CD4-positive, CD25-positive, alpha-beta regulatory T cell (primary cell): ENCODE measurements around the gene RNF123. TPM values are rescaled to one million over a fixed set of nuclear protein-coding genes. Genes with fewer than 3 reads are reported as not detected.

ENCODE experiments used
- ATAC-seq, 2 donors: fragments of 150-1000 bp; cut with Tn5 transposase; one replicate each; pipeline ENCODE4 v1.10.0; 2021; ENCODE audit warnings: low read depth in 2 of 2, moderate number of reproducible peaks in 2 of 2, moderate library complexity in 1 of 2
- DNase-seq, 3 donors: peaks; one replicate each; pipeline versions ENCODE4 v3.0.0 to v3.0.0-alpha.2; 2012 to 2022; ENCODE audit warnings: mixed read lengths in 1 of 3
- H3K27ac ChIP-seq: one replicate; pipeline ENCODE4 v1.7.0; 2013; ENCODE audit warnings: mild to moderate bottlenecking, low read length; ENCODE audit not compliant: insufficient read depth, poor library complexity, severe bottlenecking
- H3K27me3 ChIP-seq: one replicate; pipeline ENCODE4 v1.7.0; 2013; ENCODE audit warnings: low read length; ENCODE audit not compliant: control insufficient read depth, insufficient read depth
- H3K36me3 ChIP-seq: one replicate; pipeline ENCODE4 v1.7.0; 2013; ENCODE audit warnings: mild to moderate bottlenecking, low read length, moderate library complexity; ENCODE audit not compliant: control insufficient read depth, insufficient read depth
- H3K4me1 ChIP-seq: 2 replicates; pipeline ENCODE4 v1.7.0; 2013; ENCODE audit warnings: mild to moderate bottlenecking, low read length; ENCODE audit not compliant: insufficient read depth, control insufficient read depth, poor library complexity, severe bottlenecking
- H3K4me3 ChIP-seq: one replicate; pipeline ENCODE4 v1.7.0; 2013; ENCODE audit warnings: low read depth, mild to moderate bottlenecking, low read length, moderate library complexity
- H3K9me3 ChIP-seq, 2 experiments: 1 replicate in 1 of 2; 2 replicates in 1 of 2; pipeline ENCODE4 v1.7.0; 2013; ENCODE audit warnings: low read length in 2 of 2, mild to moderate bottlenecking in 1 of 2, moderate library complexity in 1 of 2; ENCODE audit not compliant: control insufficient read depth in 2 of 2
- H3K27ac Mint-ChIP-seq, 3 donors: one replicate each; pipeline ENCODE4 v1.8.0; 2020 to 2022; ENCODE audit warnings: mild to moderate bottlenecking in 3 of 3, mixed read lengths in 3 of 3, moderate library complexity in 2 of 3
- H3K27me3 Mint-ChIP-seq: one replicate; pipeline ENCODE4 v1.8.0; 2022; ENCODE audit warnings: mild to moderate bottlenecking, mixed read lengths
- H3K36me3 Mint-ChIP-seq: one replicate; pipeline ENCODE4 v1.8.0; 2020; ENCODE audit warnings: mixed read lengths
- H3K4me1 Mint-ChIP-seq, 4 donors: one replicate each; pipeline ENCODE4 v1.8.0; 2020 to 2022; ENCODE audit warnings: mixed read lengths in 4 of 4, mild to moderate bottlenecking in 1 of 4
- H3K4me3 Mint-ChIP-seq, 4 donors: one replicate each; pipeline ENCODE4 v1.8.0; 2020 to 2022; ENCODE audit warnings: mild to moderate bottlenecking in 4 of 4, mixed read lengths in 4 of 4, moderate library complexity in 3 of 4
- H3K9me3 Mint-ChIP-seq, 7 donors: one replicate each; pipeline ENCODE4 v1.8.0; 2020 to 2022; ENCODE audit warnings: mixed read lengths in 7 of 7, mild to moderate bottlenecking in 3 of 7, moderate library complexity in 2 of 7
- polyA plus RNA-seq, 4 donors: library from polyadenylated mRNA; unstranded; fragments of 300-500 nt; fragmentation: Illumina TruSeq; gene quantifications; one replicate each; pipeline ENCODE4 v1.2.3, GENCODE V29; 2021
- total RNA-seq: library from RNA; stranded (reverse); gene quantifications from one replicate; pipeline ENCODE4 v1.2.3, GENCODE V29; 2022

The RNF123 gene
- total and polyA plus RNA-seq, 5 donors from 2014 or later, result 9.8 to 47.1 (median 13.6) TPM

- H3K9me3 ChIP-seq, result no peaks in the 10 kb centered on the region
- no peaks in the 10 kb centered on the region for H3K36me3 Mint-ChIP-seq
Measured at GRCh38 chr3:49719214-49719884, 30.0 kb downstream of the RNF123 start, which contains the start of gene AMIGO3. Gene AMIGO3 (minus strand): TSS chr3:49719684. CDS start chr3:49719465, 219 bp downstream.

GRCh38 chr3:49720855-49721595 lies 31.7 kb downstream of the RNF123 start:
- Mint-ChIP-seq H3K4me3 (peak overlapping the region; percentile 53 to 93 (median 74)), H3K27me3 (no peaks in the 10 kb centered on the region), H3K4me1 (peaks cover 0 to 56% (median 23%) of the 10 kb centered on the region in 4 donors), H3K9me3 (no peaks in the 10 kb centered on the region), H3K27ac (peak overlapping the region in 1 of 3 donors; percentile 54), H3K36me3 (no peaks in the 10 kb centered on the region)
- ATAC-seq (no peak), DNase-seq (no peak)
- Histone ChIP-seq H3K4me3 (no peak overlapping the region), H3K36me3 (peaks cover 8% of the 10 kb centered on the region), H3K27ac (no peak overlapping the region), H3K9me3 (no peaks in the 10 kb centered on the region), H3K4me1 (peaks cover 31% of the 10 kb centered on the region), H3K27me3 (no peaks in the 10 kb centered on the region)

More at GRCh38 chr3:49719214-49719884, 30.0 kb downstream of the RNF123 start, which contains the start of gene AMIGO3:
- Mint-ChIP-seq H3K4me3 (peak within 1 kb of the TSS; percentile 93 to 97 (median 94)), H3K4me1 (peaks cover 0 to 47% (median 22%) of the 10 kb centered on the region in 4 donors), H3K27ac (peak within 1 kb of the TSS; percentile 38 to 94 (median 92)), H3K9me3 (no peaks in the 10 kb centered on the region), H3K27me3 (no peaks in the 10 kb centered on the region)
- H3K4me3 ChIP-seq, result peak within 1 kb of the TSS; percentile 68
- H3K36me3 ChIP-seq, result peaks cover 8% of the 10 kb centered on the region
- ATAC-seq (peak; percentile 77 to 78), DNase-seq (peak; percentile 88 to 93 (median 92))
- H3K4me1 ChIP-seq, result peaks cover 25% of the 10 kb centered on the region
- H3K27me3 ChIP-seq, result no peaks in the 10 kb centered on the region
- peak within 1 kb of the TSS; percentile 75 for H3K27ac ChIP-seq

- peaks cover 31% of the 10 kb centered on the region for H3K4me1 ChIP-seq
- Mint-ChIP-seq H3K27me3 (no peaks in the 10 kb centered on the region), H3K9me3 (no peaks in the 10 kb centered on the region), H3K4me3 (peak overlapping the region; percentile 22 to 93 (median 55)), H3K36me3 (no peaks in the 10 kb centered on the region), H3K4me1 (peaks cover 0 to 56% (median 23%) of the 10 kb centered on the region in 4 donors), H3K27ac (no peak overlapping the region)
- peaks cover 10% of the 10 kb centered on the region for H3K36me3 ChIP-seq
- no peaks in the 10 kb centered on the region for H3K27me3 ChIP-seq
- DNase-seq (no peak), ATAC-seq (no peak)
- H3K27ac ChIP-seq, result no peak overlapping the region
- no peak overlapping the region for H3K4me3 ChIP-seq
- H3K9me3 ChIP-seq, result no peaks in the 10 kb centered on the region
Measured at GRCh38 chr3:49721596-49721895, 32.2 kb downstream of the RNF123 start.

DNA sequence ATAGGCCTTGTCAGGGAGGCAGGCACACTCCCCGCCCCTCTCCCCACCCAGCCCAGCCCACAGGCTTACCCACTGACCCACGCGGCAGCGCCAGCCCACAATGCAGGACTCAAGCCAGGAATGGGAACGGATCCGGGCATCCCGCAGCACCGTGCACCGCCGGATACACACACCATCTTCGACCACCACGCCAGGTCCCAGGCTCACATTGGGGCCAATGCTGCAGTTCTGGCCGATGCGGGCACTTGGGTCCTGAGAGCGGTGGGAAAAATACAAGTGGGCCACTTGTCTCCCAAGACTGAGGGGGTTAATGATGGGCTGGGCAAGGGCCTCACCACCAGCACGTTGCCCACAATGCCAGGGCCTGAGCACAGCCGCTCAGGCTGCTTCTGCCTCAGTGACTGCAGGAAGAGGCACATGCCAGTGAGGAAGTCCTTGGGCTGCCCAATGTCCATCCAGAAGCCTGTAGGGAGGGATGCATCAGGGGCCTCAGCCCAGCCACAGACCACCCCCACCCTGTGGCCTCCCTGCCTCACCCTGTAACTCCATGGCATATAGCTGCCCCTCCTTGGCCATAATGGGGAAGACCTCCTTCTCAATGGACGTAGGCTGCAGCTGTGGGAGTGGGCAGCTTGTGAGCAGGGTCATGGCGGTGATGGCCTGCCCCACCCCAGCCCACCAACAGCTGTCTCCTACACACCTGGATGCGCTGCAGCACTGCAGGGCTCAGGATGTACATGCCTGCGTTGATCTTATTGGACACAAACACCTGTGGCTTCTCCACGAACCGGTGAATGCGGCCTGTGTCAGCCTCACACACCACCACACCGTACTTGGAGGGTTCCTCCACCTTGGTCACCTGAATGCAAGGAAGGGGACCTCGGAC lies 32.8 kb downstream of the RNF123 start:
- DNase-seq (no peak), ATAC-seq (no peak)
- no peaks in the 10 kb centered on the region for H3K9me3 Mint-ChIP-seq
- H3K4me3 Mint-ChIP-seq, result peak overlapping the region; percentile 78 to 97 (median 94)
- H3K4me3 ChIP-seq, result no peak overlapping the region
- H3K36me3 ChIP-seq, result peaks cover 15% of the 10 kb centered on the region
- H3K27me3 Mint-ChIP-seq, result no peaks in the 10 kb centered on the region
- H3K27ac Mint-ChIP-seq, result peak overlapping the region in 2 of 3 donors; percentile 26 to 97
- peaks cover 0 to 56% (median 23%) of the 10 kb centered on the region in 4 donors for H3K4me1 Mint-ChIP-seq
- no peaks in the 10 kb centered on the region for H3K36me3 Mint-ChIP-seq
- no peaks in the 10 kb centered on the region for H3K9me3 ChIP-seq
- H3K27me3 ChIP-seq, result no peaks in the 10 kb centered on the region
- peak overlapping the region; percentile 96 for H3K27ac ChIP-seq
- H3K4me1 ChIP-seq, result peaks cover 31% of the 10 kb centered on the region

DNA sequence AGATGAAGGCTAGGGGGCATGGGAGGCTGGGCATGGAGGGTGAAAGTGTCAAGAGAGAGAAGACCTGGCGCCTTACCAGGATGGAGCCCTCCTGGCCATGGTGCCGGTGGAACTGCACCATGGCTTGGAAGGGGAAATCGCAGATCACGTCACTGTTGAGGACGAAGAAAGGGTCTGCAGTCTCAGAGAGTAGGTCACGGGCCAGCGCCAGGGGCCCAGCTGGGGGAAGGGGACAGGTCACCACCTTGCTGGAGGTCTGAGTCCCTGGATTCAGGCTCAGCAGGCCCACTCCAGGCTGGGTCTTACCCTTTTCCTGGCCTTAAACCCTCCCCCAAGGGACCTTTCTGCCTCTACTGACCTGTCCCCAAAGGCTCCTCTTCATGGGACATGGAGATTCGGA lies 33.5 kb downstream of the RNF123 start:
- Histone ChIP-seq H3K27me3 (no peaks in the 10 kb centered on the region), H3K9me3 (no peaks in the 10 kb centered on the region), H3K4me3 (peak overlapping the region; percentile 74), H3K4me1 (peaks cover 31% of the 10 kb centered on the region), H3K27ac (peak overlapping the region; percentile 96), H3K36me3 (peaks cover 22% of the 10 kb centered on the region)
- no peaks in the 10 kb centered on the region for H3K36me3 Mint-ChIP-seq
- H3K9me3 Mint-ChIP-seq, result no peaks in the 10 kb centered on the region
- H3K4me3 Mint-ChIP-seq, result peak overlapping the region; percentile 92 to 97 (median 96)
- H3K27me3 Mint-ChIP-seq, result no peaks in the 10 kb centered on the region
- peak overlapping the region; percentile 89 to 97 (median 94) for H3K27ac Mint-ChIP-seq
- DNase-seq, result no peak
- no peak for ATAC-seq
- H3K4me1 Mint-ChIP-seq, result peaks cover 0 to 54% (median 23%) of the 10 kb centered on the region in 4 donors

DNA sequence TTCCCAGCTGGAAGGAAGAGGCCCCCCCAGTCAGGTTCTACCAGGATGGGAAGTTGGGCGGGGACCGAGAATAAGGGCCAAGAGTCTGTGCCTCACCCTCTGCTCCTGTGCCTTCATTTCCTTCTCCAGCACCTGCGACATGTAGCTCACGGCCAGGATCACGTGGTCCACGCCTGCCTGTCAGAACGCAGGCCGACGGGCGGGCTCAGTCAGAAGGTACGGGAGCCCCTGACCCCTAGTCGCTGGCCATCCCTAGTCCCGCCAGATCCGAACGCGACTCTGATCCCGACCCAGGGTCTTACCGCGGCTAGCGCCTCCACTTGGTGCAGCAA lies 33.9 kb downstream of the RNF123 start:
- H3K9me3 Mint-ChIP-seq, result no peaks in the 10 kb centered on the region
- Histone ChIP-seq H3K4me1 (peaks cover 31% of the 10 kb centered on the region), H3K36me3 (peaks cover 26% of the 10 kb centered on the region), H3K9me3 (no peaks in the 10 kb centered on the region), H3K27ac (peak overlapping the region; percentile 96), H3K4me3 (peak overlapping the region; percentile 74), H3K27me3 (no peaks in the 10 kb centered on the region)
- ATAC-seq (peak in 1 of 2 donors; percentile 12), DNase-seq (peak; percentile 56 to 83 (median 61))
- H3K27ac Mint-ChIP-seq, result peak overlapping the region; percentile 89 to 97 (median 94)
- peak overlapping the region; percentile 92 to 97 (median 96) for H3K4me3 Mint-ChIP-seq
- no peaks in the 10 kb centered on the region for H3K27me3 Mint-ChIP-seq
- peaks cover 0 to 54% (median 23%) of the 10 kb centered on the region in 4 donors for H3K4me1 Mint-ChIP-seq
- H3K36me3 Mint-ChIP-seq, result no peaks in the 10 kb centered on the region
